ENCODE measurements around the gene RASGRP4. TPM values are rescaled to one million over a fixed set of nuclear protein-coding genes. Genes with fewer than 3 reads are reported as not detected.

RASGRP4 gene
- total RNA-seq, 1 donor from 2014 or later: not detected

- H3K36me3 ChIP-seq (ENCODE audit: insufficient read depth, low read length): peaks cover 7% of the 10 kb centered on the region
- no peak for FAIRE-seq
- H3K27ac Mint-ChIP-seq (ENCODE audit: unreplicated experiment): peak overlapping the region; percentile 89
- peaks cover 4% of the 10 kb centered on the region for H3K36me3 Mint-ChIP-seq (ENCODE audit: low read depth, unreplicated experiment)
- no peak for DNase-seq (ENCODE audit: low read depth)
- peaks cover 35% of the 10 kb centered on the region for H4K20me1 ChIP-seq (ENCODE audit: insufficient read depth, low read length)
- peaks cover 2% of the 10 kb centered on the region for H3K9me3 Mint-ChIP-seq (ENCODE audit: unreplicated experiment)
- H3K4me3 ChIP-seq (ENCODE audit: insufficient read depth, low read depth, low read length): peak overlapping the region; percentile 82
- H3K27ac ChIP-seq (ENCODE audit: low read depth, low read length): peak overlapping the region; percentile 47
- no peaks in the 10 kb centered on the region for H3K9me3 ChIP-seq (ENCODE audit: insufficient read depth, low read depth, low read length)
- H2AFZ ChIP-seq (ENCODE audit: low read depth, low read length): peak overlapping the region; percentile 87
- peak overlapping the region; percentile 96 for H3K4me2 ChIP-seq (ENCODE audit: low read length)
- H3K27me3 Mint-ChIP-seq (ENCODE audit: low read depth, unreplicated experiment): peaks cover 18% of the 10 kb centered on the region
- peaks cover 8% of the 10 kb centered on the region for H3K4me1 Mint-ChIP-seq (ENCODE audit: low read depth, unreplicated experiment)
- peaks cover 13% of the 10 kb centered on the region for H3K4me1 ChIP-seq (ENCODE audit: insufficient read depth, low read length)
- peak overlapping the region; percentile 100 for H3K4me3 Mint-ChIP-seq (ENCODE audit: unreplicated experiment)
- peak overlapping the region; percentile 98 for H3K9ac ChIP-seq (ENCODE audit: low read length)
- H3K27me3 ChIP-seq (ENCODE audit: insufficient read depth, low read length): peaks cover 3% of the 10 kb centered on the region
- TF ChIP-seq CTCF (IDR thresholded peaks at IDR 0.05; ENCODE audit: insufficient read depth, low read depth, low read length): no peak
- no peak for TF ChIP-seq EZH2 (IDR thresholded peaks at IDR 0.05; ENCODE audit: insufficient read depth, low read length)
- H3K79me2 ChIP-seq (ENCODE audit: insufficient read depth, low read length): peaks cover 37% of the 10 kb centered on the region
Measured at GRCh38 chr19:38373907-38374331, 52.1 kb downstream of the RASGRP4 start.

GRCh38 chr19:38371081-38371480 is 54.9 kb downstream of the RASGRP4 start:
- H3K27me3 ChIP-seq (ENCODE audit: insufficient read depth, low read length): peaks cover 3% of the 10 kb centered on the region
- H3K36me3 Mint-ChIP-seq (ENCODE audit: low read depth, unreplicated experiment): no peaks in the 10 kb centered on the region
- H3K4me2 ChIP-seq (ENCODE audit: low read length): no peak overlapping the region
- no peak overlapping the region for H2AFZ ChIP-seq (ENCODE audit: low read depth, low read length)
- H3K4me3 ChIP-seq (ENCODE audit: insufficient read depth, low read depth, low read length): no peak overlapping the region
- no peak overlapping the region for H3K27ac ChIP-seq (ENCODE audit: low read depth, low read length)
- no peaks in the 10 kb centered on the region for H3K36me3 ChIP-seq (ENCODE audit: insufficient read depth, low read length)
- H3K4me1 ChIP-seq (ENCODE audit: insufficient read depth, low read length): peaks cover 6% of the 10 kb centered on the region
- no peaks in the 10 kb centered on the region for H3K9me3 ChIP-seq (ENCODE audit: insufficient read depth, low read depth, low read length)
- no peak overlapping the region for H3K9ac ChIP-seq (ENCODE audit: low read length)
- no peak for DNase-seq (ENCODE audit: low read depth)
- H3K79me2 ChIP-seq (ENCODE audit: insufficient read depth, low read length): peaks cover 14% of the 10 kb centered on the region
- H3K9me3 Mint-ChIP-seq (ENCODE audit: unreplicated experiment): peaks cover 2% of the 10 kb centered on the region
- H3K4me3 Mint-ChIP-seq (ENCODE audit: unreplicated experiment): no peak overlapping the region
- TF ChIP-seq CTCF (IDR thresholded peaks at IDR 0.05; ENCODE audit: insufficient read depth, low read depth, low read length): no peak
- FAIRE-seq: no peak
- H3K27me3 Mint-ChIP-seq (ENCODE audit: low read depth, unreplicated experiment): peaks cover 27% of the 10 kb centered on the region
- H3K27ac Mint-ChIP-seq (ENCODE audit: unreplicated experiment): no peak overlapping the region
- peaks cover 1% of the 10 kb centered on the region for H3K4me1 Mint-ChIP-seq (ENCODE audit: low read depth, unreplicated experiment)
- H4K20me1 ChIP-seq (ENCODE audit: insufficient read depth, low read length): peaks cover 10% of the 10 kb centered on the region

- peaks cover 2% of the 10 kb centered on the region for H3K9me3 Mint-ChIP-seq (ENCODE audit: unreplicated experiment)
- peaks cover 3% of the 10 kb centered on the region for H3K27me3 ChIP-seq (ENCODE audit: insufficient read depth, low read length)
- TF ChIP-seq CTCF (IDR thresholded peaks at IDR 0.05; ENCODE audit: insufficient read depth, low read depth, low read length): no peak
- no peak for TF ChIP-seq EZH2 (IDR thresholded peaks at IDR 0.05; ENCODE audit: insufficient read depth, low read length)
- no peaks in the 10 kb centered on the region for H3K4me1 ChIP-seq (ENCODE audit: insufficient read depth, low read length)
- no peaks in the 10 kb centered on the region for H3K36me3 Mint-ChIP-seq (ENCODE audit: low read depth, unreplicated experiment)
- no peak overlapping the region for H3K27ac ChIP-seq (ENCODE audit: low read depth, low read length)
- H3K4me1 Mint-ChIP-seq (ENCODE audit: low read depth, unreplicated experiment): no peaks in the 10 kb centered on the region
- peaks cover 29% of the 10 kb centered on the region for H3K27me3 Mint-ChIP-seq (ENCODE audit: low read depth, unreplicated experiment)
- H3K27ac Mint-ChIP-seq (ENCODE audit: unreplicated experiment): no peak overlapping the region
- FAIRE-seq (no peak), DNase-seq (ENCODE audit: low read depth) (no peak)
- no peak overlapping the region for H3K4me3 Mint-ChIP-seq (ENCODE audit: unreplicated experiment)
- no peaks in the 10 kb centered on the region for H3K36me3 ChIP-seq (ENCODE audit: insufficient read depth, low read length)
- H4K20me1 ChIP-seq (ENCODE audit: insufficient read depth, low read length): peaks cover 2% of the 10 kb centered on the region
- no peak overlapping the region for H3K4me2 ChIP-seq (ENCODE audit: low read length)
- no peaks in the 10 kb centered on the region for H3K9me3 ChIP-seq (ENCODE audit: insufficient read depth, low read depth, low read length)
- peaks cover 7% of the 10 kb centered on the region for H3K79me2 ChIP-seq (ENCODE audit: insufficient read depth, low read length)
- H3K4me3 ChIP-seq (ENCODE audit: insufficient read depth, low read depth, low read length): no peak overlapping the region
- no peak overlapping the region for H2AFZ ChIP-seq (ENCODE audit: low read depth, low read length)
- no peak overlapping the region for H3K9ac ChIP-seq (ENCODE audit: low read length)
Measured at GRCh38 chr19:38370299-38370698, 55.7 kb downstream of the RASGRP4 start.
